Stimulated activated CD4-positive, alpha-beta T cell treated with anti-CD3 and anti-CD28 coated beads, Interleukin-4, amount 100 ng/mL, for 48 hours (primary cell): ENCODE data around the gene TMEM132C.
"Not testable (repeated sequence)": the region's sequence is repeated elsewhere in the genome, so short reads cannot be mapped to it uniquely, and the experiment has no call there.

ENCODE experiments used
- DNase-seq, 2 donors: peaks; one replicate each; pipeline ENCODE4 v3.0.0-alpha.2; 2020; ENCODE audit warnings: low read depth in 2 of 2

TMEM132C gene

DNA sequence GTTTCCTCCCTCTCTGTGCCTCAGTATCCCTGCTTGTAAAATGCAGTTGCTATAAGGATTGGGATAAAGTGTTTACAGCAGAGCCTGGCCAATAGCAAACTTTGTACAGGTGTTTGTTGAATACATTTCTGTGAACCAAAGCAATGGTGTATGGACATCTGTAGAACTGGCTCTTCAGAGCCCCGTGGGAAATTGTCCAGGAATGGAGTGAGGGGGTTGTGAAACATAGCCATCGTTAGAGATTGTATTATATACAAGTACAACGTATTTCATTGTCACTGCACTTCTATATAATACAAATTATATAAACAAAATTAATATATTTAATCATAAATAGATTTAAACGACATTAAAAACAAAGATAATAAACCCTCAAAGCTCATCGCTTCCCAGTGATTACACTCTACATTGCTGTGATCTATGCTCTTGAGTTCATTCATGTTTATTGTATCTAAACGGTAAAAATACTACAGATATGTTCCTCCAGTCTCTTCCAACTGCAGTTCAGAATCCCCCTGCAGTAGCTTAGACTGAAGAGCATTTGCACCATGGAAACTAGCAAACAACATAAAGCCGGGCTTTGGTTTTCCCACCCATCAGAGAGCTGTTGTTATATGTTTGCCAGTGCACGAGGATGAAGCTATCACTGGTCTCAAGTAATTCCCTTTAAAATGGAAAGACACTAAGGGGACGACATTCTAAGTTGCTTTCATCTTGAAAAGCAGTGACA lies 216.7 kb downstream of the TMEM132C start:
- DNase-seq = no peak

DNA sequence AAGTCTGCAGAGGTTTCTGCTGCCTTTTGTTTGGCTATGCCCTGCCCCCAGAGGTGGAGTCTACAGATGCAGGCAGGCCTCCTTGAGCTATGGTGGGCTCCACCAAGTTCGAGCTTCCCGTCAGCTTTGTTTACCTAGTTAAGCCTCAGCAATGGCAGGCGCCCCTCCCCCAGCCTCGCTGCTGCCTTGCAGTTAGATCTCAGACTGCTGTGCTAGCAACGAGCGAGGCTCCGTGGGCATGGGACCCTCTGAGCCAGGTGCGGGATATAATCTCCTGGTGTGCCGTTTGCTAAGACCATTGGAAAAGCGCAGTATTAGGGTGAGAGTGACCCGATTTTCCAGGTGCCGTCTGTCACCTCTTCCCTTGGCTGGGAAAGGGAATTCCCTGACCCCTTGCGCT lies 230.4 kb downstream of the TMEM132C start:
- DNase-seq = not testable (repeated sequence)

DNA sequence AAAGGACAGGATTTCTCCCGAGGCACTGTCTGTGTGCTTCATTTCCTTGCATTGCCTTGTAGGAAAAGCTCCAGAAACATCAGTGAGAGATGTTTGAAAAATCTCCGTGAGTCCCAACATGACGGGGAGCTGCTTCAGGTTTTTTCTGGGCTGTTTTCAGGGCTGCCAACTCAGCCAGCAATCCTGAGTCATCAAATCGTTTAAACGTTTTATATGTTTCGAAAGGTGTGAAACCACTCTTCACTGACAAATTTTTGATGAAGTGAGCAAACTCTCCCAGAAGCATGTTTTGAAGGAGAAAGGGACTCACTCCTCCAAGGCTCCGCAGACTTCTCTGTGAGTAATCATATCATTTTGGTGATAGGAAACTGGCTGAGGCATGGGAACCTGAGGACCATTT lies 240.5 kb downstream of the TMEM132C start:
- no peak for DNase-seq

DNA sequence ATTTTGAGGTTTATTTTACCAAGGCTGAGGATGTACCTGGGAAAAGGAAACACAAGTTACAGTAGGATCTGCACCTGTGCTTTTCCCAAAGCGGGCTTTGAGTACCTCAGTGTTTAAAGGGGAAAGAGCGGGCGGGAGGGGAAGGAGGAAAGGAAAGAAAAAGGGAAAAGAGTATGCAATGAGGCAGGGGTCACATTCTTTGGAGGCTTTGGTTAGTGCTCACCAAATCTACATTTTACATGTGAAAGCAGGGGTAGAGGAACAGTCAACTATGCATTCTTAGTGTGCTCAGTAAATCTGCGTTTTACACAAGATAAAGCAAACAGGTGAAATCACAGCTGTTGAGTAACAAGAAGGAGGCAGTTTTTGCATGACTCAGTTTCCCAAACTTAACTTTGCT lies 242.2 kb downstream of the TMEM132C start:
- DNase-seq = no peak

DNA sequence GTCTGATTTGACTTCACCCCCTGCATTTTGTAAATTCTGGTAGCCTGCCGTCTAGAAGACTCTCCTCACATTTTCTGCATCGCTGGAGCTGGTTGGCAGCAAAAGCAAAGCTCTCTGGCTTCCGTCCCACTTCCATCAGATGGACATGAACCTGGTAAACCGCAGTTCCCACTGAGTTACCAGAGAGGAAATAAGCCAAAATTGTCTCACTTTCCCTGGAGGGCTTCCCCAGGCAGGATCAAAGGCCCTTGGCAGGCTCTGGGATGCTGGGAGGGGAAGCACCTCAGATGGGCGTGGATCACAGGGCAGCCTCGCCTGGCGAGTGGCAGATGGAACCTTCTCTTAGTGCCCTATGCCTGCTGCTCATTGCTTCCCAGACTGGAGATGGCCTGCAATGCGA lies 243.5 kb downstream of the TMEM132C start:
- DNase-seq = no peak

DNA sequence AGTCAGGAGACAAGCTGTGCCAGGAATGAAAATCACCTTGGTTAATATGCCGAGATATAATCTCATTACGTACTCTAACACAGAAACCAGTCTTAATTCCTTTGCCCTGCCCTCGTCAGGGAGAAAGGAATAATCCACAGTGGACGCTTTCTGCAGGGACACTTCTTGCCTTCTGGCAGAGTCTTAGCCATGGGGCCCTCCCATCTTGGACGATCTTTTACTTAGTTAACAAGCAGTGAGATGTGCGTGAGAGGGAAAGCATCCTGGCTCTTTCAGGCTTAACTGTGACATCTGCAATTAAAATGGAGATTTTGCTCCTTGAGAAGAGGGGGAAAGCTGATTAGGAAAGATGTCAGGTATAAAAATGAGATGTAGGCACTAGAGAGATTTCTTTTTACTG lies 246.4 kb downstream of the TMEM132C start:
- DNase-seq = no peak

DNA sequence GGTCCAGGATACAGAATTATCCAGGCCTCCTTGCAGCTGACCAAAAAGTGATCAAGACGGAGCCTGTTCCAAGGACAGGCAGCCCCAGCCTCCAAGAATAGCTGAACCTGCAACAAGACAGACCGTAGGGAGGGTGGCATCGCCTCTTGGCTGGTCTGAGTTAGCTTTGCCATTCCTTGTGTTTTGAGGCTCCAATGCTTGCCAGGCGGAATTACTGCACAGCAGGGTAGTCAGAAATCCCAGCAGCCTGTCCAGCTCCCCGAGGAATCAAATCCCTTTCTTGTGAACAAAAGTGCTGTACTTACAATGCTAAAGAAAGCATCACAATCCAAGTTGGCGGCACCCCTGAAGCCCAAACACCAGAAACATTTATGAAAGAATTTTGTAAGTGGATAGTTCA lies 246.9 kb downstream of the TMEM132C start:
- DNase-seq = no peak

DNA sequence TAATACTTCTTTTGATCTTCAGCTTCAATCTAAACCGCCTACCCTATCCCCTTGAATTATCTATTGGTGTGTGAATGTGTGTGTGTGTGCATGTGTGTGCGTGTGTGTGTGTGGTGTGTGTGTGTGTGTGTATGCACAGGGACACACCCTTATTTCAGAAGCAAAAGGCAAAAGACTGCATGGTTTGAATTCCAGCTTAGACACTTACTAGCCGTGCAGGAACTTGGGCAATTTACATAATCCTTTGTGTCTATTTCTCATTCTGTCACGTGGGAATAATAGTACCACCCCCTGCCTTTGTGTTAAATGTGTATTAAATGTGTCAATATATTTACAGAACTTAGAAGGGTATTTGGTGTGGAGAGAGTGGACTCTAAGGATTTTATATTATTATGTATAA lies 251.7 kb downstream of the TMEM132C start:
- no peak for DNase-seq

DNA sequence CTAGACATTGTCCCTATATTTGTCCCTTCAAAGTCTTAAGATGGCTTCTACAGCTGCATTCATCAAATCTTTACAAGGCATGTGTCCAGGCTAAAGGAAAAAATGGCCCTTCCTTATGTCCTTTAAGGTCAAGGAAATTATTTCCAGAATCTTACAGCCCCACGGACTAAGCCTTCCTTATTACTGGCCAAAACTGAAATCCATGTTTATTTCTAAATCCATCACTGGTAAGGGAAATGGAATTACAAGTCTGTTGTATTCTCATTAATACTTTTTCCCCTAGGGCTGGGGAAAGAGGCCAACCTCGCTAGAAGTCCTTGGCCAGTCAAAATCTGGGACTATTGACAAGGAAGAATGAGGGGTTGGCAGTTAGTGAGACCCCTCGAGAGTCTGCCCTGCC lies 252.5 kb downstream of the TMEM132C start:
- DNase-seq = no peak

DNA sequence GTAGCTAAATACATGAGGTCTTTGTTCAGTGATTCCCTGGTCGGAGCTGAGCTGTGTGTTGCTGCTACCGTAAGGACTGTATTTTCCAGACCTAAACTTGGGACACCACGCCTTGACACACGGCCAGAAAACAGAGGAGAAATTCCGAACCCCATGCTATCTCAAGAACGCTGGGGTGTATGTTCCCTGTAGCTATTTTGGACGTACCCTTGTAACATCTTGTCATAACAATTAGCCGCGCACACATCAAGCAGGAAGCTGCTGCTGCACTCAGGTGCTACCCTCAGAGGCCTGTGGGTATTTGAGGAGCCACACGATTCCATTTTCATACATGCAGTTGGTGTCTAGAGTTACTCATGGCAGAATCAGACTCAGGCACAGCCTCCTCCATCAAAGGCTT lies 255.0 kb downstream of the TMEM132C start:
- no peak for DNase-seq

DNA sequence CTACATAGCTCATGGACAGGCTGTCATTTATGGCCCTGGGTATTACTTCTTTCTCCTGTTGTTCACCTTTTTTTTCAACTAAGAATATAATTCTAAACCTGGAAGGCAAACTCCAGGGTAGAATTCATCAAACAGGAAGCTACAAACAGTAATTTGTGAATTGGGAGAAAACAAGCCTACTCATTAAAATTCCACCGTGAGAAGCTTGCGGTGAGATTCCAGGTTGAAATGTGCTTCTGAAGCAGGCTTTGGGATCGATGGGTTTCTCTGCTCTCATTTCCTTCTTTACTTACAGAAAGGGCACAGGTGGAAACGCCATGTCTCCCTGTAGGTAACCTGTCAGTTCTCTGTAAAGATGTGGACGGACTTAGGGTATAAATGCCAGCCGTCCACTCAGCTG lies 257.5 kb downstream of the TMEM132C start:
- no peak for DNase-seq

DNA sequence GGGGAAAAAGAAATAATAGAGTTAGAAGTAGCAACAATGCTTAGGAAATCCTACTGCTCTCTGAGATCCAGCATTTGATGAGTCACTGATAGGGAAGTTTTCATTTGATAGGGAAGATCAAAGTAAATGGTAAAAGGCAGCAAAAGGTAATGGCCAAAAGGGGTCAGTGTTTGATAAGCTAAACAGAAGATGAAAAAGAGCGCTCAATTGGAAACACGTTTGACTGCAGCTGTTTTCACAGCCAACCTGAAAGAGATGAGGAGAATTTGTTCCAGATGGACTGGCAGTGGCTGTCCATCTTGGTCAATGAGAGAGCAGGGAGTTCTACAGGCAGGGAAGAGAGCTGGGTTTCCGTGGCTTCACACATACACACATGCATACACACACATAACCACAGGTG lies 264.2 kb downstream of the TMEM132C start:
- DNase-seq = no peak

DNA sequence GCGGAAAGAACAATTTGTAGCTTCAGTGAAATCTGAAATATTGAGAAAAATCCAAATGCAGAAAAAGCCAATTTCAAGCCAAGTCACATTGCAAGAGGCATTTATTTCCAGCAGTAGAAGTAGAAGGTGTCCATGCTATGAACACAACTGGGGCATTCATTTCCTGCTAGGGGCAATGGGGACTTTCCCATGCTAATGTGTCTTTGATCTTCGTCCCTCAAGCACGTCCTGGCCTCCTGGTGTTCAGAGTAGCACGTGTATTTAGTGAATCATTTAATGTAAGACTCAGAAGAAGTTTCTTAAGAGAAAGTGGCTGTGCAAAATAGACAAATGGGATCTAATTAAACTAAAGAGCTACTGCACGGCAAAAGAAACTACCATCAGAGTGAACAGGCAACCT lies 267.9 kb downstream of the TMEM132C start:
- DNase-seq = no peak

DNA sequence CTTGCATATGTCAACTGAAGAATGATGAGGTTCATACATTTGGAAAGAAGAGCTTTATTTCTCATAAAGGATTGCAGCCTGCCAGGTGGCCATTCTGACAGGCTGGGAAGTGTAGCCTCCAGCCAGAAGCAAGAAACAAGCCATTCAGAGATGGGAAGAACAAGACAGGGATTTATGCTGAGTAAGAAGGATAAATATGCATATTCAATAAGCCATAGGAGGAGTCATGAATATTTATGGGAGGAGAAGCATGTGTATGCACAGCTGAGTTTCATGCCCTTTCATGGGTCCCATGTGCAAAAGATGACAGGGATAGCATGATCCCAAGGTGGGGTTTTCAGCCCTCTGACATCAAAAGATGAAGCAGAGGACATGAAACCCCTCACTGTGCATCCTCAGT lies 269.8 kb downstream of the TMEM132C start:
- DNase-seq = no peak

DNA sequence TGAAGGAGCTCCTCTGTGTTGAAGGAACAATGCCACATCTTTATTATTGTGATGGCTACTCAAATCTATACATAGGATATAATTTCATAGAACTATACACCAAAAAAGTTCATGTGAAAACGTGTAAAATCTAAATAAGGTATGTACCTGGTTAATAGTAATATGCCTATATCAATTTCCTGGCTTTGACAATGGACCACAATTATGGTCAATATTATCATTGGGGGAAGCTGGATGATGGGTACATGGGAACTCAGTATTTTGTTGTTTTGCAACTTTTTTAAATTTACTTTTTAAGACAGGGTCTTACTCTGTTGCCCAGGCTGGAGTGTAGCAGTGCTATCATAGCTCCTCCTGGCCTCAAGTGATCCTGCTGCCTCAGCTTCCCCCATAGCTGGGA lies 270.7 kb downstream of the TMEM132C start:
- no peak for DNase-seq

DNA sequence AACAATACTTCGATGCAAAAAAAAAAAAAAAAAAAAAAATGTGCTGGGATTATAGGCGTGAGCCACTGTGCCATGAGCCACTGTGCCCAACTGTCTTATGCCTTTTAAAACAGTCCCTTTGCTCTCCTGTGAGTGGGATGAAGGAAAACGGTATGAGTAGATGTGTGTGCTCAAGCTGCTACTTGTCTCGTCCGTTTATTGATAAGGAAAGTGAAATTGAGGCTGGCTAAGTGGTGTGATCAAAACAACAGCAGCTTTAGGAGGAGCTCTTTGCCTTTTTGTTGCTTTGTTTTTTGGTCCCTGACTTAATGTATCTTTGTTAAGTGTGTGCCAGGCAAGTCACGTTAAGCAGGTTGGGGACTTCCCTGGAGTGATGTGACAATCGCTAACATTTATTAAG lies 275.9 kb downstream of the TMEM132C start:
- no peak for DNase-seq

DNA sequence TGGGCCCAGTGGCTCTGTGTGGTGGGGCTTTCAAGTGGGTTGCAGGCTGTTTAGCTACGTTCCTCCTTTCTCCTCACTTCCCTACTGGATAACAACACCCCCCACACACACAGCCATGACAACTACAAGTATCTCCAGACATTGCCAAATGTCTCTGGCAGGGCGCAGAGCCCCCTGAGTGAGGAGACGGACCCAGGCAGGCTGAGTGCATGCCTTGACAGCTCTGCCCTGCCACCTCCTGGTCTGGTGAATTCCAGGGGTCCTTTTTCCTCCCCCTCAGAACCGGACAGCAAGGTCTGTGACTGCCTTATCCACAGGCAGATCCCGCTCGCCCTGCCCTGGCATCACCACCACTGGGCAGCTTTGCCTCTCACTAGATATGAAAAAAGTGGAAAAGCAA lies 276.5 kb downstream of the TMEM132C start:
- DNase-seq = no peak

DNA sequence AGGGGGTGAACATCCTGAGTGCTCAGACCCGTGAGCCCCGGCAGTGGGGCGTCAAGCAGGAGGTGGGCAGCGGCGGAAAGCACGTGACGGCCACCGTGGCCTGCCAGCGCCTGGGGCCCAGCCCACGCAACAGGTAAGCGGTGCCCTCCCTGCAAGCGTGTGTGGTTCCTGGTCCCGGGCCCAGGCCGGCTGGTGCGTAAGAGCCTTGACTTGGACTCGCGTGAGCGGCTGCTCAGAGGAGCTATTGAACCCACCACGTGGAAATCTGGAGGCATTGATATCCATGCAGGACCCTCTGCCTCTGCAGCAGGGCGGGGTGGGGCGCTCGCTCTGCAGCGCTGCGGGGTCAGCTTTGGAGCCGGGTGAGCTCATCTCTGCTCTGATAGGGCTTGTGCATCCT lies 277.0 kb downstream of the TMEM132C start:
- no peak for DNase-seq

DNA sequence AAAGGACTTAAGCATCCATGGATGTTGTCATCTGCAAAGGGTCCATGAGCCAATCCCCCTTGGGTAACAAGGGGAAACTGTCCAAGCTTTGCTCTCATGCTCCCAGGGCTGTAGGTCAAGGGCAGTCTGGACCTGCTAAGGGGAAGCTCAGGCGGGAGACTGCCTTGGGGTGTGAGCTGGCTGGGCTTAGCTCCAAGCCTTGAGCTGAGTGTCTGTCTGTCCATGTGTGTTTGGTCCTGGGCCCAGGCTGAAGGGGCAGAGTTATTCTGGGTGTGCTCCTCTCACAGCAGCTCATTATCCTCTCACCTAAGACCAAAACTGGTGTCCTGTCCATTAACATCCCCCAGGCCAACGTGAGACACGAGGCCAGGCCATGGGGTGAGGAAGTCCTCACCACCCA lies 282.0 kb downstream of the TMEM132C start:
- no peak for DNase-seq

DNA sequence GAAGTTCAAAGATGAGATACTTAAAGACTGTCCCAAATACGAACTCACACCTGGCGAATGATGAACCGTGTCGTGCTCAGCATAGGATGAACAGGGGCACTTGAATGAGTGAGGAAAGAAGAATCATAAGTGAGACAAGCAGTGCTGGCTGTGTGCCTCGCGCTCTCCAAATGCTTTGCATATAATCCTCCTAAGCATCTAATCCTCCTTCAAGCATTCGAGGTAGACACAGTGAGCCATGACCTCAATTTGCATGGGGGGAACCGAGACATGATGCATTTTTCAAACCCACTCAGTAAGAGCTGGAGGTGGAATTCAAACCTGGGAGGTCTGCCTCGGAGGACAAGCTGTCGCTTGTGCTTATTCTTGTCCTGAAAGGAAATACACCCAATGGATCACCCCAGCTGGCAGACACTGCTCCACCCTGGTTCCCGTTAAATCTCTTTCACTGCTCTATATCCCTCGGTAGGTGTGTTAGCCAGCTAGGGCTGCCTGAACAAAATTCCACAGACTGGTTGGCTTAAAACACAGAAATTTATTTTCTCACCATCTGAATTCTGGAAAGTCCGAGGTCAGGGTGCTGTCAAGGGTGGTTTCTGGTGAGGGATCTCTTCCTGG lies 282.7 kb downstream of the TMEM132C start:
- DNase-seq = no peak

DNA sequence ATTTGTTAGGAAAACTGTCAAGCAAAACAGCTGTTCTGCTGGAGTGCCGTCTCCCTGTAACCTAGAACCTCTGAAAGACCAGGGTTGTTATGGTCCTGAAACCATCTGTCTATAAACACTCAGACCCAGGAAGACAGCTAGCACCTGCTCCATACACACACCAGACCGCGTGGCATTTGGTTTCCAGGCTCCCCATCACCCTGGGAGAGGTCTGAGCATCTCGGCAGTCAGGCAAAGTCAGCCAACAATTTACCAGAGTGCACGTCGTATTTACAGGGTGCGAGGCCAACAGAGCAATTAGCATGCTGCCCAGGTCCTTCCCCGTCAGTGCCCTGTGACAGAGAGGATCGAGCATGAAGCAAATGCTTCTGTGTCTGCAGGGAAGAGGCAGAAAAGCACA lies 284.3 kb downstream of the TMEM132C start:
- no peak for DNase-seq

DNA sequence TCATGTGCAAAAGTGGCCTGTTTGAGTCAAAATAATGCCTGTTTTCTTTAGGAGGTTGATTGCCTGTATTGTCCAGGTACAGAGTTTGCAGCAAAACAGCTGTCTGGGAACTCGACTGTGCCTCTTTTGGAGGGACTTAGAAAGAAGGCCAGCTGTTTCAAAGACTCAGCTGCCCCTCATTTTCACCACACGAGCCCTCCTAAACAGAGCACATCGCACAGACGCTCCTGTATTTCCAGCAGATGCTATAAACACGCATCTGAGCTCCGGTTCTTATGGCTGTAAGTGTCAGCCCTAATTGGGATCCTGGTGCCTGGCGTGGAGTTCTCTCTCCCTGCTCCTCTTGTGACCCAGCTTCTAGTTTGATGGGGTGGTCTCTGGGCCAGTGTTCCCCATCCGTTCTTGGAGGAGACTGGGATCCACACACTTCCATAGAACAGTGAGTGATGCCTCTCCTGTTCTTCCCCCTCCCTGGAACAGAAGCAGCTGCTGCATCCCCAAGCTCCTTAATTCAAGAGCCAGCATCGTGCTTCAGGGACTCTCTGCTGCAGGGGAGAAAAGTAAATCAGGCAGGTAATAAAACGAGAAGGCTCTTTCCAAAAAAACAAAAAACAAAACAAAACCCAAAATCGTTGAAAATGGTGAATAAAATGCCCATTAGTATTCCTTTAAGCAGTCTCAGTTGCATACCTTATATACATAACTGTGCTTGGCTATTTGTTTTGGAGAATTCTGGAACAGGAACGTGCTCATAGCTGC lies 287.8 kb downstream of the TMEM132C start:
- DNase-seq = no peak

DNA sequence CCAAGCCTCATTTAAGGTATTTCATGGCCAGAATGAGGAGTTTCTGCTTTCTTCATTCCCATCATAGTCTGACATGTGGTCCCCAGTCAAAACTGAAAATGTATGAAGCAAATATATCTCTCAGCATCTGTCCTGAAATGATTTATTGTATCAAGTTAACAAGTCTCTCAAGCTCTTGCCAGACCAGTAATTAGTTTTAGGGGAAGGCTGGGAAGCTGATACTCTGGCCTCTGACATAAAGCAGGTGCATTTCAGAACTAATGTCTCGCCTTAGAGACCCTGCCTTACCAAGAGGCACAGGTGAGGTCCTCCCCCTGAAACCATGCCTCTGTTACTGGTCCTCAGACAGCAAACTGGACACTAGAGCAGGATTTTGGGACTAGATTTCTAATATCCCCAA lies 290.3 kb downstream of the TMEM132C start:
- no peak for DNase-seq
